Stimulated activated CD8-positive, alpha-beta memory T cell treated with anti-CD3 and anti-CD28 coated beads, Interleukin-7, amount 100 ng/mL, for 24 hours (primary cell): ENCODE data around the gene C3orf80.
"Not testable (repeated sequence)": the region's sequence is repeated elsewhere in the genome, so short reads cannot be mapped to it uniquely, and the experiment has no call there.

ENCODE experiments used
- DNase-seq: peaks from one replicate; pipeline ENCODE4 v3.0.0-alpha.2; 2020; ENCODE audit warnings: low read depth

Gene C3orf80

DNA sequence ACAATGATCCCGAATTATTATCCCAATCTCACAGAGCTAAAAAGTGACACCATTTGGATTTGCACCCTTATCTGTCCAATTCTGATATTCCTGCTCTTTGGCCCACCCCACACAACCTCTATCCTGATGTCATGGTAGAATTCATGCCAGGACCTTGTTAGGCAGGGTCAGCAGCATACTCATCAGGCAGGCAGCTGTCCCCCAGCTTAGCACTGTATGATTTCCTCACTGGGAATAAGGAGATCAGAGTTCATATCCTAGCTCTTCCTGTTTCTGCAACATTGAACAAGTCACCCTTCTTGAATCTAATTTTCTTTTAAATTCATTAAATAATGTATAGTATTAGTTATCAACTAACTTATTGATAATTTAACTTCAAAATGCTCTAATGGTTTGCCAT lies 12.0 kb upstream of the C3orf80 start:
- no peak for DNase-seq

GRCh38 chr3:160217675-160218074 lies 7.5 kb upstream of the C3orf80 start:
- DNase-seq = no peak

DNA sequence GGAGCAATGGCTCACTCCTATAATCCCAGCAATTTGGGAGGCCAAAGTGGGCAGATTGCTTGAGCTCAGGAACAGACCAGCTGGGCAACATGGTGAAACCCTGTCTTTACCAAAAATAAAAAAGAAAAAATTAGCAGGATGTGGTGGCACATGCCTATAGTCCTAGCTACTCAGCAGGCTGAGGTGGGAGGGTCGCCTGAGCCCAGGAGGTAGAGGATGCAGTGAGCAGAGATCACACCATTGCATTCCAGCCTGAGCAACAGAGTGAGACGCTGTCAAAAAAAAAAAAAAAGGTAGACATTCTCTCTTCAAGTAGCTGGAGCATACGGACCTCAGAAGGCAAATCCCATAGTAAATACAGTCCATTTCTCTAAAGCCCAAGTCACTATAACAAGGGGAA lies 7.1 kb upstream of the C3orf80 start:
- no peak for DNase-seq

DNA sequence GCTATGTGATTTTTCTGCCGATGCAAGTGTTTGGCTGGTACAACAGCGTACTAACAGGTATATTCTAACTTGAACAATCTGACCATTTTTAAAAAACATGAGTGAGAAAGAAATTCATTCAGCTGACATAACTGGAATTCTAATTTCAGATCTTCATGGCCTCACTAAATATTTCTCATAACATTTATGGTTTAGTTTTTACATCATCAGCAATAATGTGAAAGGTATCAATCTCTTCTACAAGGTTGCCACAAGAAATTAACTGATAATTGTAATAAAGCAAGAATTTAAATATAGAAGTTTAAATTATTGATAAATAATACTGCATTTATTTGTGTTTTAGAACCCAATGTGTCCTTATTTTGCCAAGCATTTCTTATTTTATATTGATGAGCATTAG lies 5.2 kb upstream of the C3orf80 start:
- no peak for DNase-seq

- no peak for DNase-seq
Observed at GRCh38 chr3:160221019-160221418, 4.2 kb upstream of the C3orf80 start.

- DNase-seq = no peak
Observed at GRCh38 chr3:160224256-160224655, 966 bp upstream of the C3orf80 start.

DNA sequence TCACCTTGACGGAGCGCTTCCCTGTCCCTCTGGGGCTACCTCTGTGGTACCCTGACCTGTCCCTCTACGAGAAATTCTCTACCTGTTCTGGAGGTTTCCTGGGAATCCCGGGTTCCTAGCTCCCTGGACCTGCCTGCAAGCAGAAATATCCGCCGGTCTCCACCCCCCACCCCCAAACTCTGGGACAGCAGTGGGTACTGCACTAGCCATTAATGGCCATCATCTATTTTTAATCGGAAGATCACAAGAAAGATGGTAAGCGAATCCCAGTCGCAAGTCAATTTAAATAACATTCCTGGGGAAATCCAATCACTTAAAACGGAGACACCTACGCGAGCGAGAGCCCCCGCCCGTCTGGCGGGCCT lies 429 bp upstream of the C3orf80 start:
- DNase-seq = no peak

- DNase-seq = no peak
Observed at GRCh38 chr3:160226026-160226907, 1.0 kb downstream of the C3orf80 start.

- DNase-seq = no peak
Observed at GRCh38 chr3:160227419-160227818, 2.2 kb downstream of the C3orf80 start.

DNA sequence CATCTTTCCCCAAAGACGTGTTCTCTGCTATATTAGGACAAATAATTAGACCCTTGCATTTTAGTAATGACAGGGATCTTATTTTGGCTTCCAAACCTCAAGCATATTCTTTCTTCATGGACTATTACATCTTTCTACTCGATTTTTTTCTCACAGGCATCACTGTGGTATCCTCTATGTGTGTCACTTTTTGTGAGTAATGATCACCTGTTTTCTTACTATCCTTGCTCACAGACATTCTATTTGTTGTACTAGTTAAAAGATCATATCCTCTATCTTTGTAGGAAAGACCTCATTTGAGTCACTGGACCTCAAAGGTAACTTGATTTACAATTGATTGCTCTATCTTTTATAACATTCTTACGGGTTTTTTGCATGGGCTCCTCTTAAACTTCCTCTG lies 6.8 kb downstream of the C3orf80 start:
- DNase-seq = no peak

DNA sequence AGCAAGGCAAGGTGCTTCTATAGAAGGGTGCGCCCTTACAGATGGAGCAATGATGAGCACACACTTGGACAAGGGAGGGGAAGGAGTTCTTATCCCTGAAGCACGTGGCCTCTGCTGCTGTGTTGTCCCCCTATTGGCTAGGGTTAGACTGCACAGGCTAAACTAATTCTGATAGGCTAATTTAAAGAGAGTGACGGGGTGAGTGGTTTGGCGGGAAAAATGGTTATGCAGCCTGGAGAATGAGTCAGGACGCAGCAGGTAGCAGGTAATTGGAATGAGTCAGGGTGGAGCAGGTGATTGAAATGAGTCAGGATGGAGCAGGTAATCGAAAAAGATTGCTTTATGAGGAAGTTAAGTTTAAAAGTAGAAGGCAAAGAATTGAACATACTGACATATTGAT lies 15.5 kb downstream of the C3orf80 start:
- not testable (repeated sequence) for DNase-seq

GRCh38 chr3:160245261-160245800 lies 20.1 kb downstream of the C3orf80 start:
- no peak for DNase-seq

- no peak for DNase-seq
Observed at GRCh38 chr3:160247766-160248165, 22.5 kb downstream of the C3orf80 start.

DNA sequence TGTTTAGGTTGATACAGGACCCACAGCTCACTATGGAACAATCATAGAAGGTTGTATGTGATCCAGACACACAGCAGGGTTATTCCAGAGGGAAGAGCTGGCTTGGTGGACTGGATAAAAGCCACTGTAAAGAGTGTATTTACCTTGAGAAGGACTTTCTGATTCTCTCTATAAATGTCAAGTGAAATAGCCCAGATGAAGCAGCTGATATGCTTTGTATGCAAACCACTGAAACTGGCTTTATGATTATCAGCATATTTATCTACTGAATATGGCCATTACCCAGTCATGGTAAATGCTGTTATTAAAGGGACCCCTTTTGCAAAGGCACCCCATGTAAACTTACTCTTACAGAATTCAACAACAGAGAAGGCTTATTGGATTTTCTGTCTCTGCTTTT lies 28.1 kb downstream of the C3orf80 start:
- no peak for DNase-seq

GRCh38 chr3:160257606-160258005 lies 32.4 kb downstream of the C3orf80 start:
- no peak for DNase-seq

DNA sequence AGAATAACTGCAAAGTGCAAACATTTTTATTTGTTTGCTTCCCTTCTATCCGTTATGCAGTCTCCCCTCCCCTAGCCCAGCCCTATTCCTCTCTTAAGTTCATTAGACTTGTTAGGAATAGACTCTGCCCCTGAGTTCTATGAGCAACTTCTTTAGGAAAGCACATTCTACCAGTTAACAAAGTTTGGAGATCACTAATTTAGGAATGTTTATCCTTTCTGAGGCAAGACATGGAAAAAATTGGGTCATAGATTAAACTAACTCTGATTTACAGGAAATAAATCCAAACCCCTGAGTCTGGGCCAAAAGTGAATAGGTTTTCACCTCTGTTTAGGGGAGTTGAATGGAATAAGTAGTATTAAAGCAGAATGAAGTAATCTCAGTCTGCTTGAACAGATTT lies 34.4 kb downstream of the C3orf80 start:
- no peak for DNase-seq

DNA sequence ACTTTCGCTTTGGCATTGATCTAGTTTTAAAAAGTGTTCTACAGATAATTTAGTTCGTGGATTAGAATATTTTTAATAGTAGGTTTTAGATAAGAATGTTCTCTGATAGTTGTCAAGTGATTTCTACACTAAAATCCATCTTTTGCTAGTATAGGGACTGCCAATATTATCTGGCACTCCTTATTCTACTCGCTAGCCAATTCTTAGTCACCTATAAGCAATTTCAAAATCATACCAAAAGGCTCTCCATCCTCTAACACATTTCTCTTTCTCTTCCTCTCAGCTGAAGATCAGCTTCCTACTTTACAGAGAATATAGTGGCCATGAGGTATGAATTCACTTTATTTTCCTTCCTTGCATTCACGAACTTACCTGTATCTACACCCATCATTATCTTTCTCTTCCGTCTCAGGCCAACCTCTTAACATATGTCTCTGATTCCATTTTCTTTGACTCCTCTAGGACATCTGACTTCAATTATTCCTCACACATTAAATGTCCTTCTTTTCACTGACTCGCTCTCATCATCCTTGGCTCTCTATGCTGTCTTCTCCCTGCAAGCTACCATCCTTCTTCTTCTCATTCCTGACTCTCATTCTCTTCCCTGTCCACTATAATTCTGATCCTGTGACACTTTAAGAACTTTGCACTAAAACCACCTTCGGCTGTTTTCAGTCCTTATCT lies 35.5 kb downstream of the C3orf80 start:
- DNase-seq = no peak

GRCh38 chr3:160265088-160265487 lies 39.9 kb downstream of the C3orf80 start:
- no peak for DNase-seq
